Measurements from ENCODE around the gene NLGN2.

The NLGN2 gene

DNA sequence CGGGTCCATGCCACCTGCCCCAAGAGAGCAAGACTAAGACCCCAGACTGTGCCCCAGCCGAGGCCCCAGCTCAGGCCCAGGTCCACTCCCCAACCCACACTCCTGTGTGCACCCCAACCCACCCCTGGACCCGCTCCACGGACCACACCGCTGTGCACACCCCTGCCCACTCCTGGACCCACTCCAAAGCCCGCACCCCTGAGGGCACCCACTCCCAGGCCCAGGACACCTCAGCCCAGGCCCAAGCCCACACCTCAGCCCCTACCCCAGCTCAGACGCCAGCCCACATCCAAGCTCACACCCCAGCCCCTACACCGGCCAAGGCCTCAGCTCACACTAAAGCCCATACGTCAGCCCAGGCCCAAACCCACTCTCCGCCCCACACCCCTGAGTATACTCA, 22.1 kb downstream of the NLGN2 start:
- H3K4me3 ChIP-seq (ENCODE audit: low read depth, low read length) = no peak overlapping the region
- in situ Hi-C loops (cut with HindIII; ENCODE audit: low pct_ligation_motif_present, low sequenced_read_pairs) = no loop called here
- no peaks in the 10 kb centered on the region for H3K27me3 ChIP-seq (replicated peaks)
- H3K36me3 ChIP-seq (replicated peaks) = no peaks in the 10 kb centered on the region
- TF ChIP-seq, protein P1, sequence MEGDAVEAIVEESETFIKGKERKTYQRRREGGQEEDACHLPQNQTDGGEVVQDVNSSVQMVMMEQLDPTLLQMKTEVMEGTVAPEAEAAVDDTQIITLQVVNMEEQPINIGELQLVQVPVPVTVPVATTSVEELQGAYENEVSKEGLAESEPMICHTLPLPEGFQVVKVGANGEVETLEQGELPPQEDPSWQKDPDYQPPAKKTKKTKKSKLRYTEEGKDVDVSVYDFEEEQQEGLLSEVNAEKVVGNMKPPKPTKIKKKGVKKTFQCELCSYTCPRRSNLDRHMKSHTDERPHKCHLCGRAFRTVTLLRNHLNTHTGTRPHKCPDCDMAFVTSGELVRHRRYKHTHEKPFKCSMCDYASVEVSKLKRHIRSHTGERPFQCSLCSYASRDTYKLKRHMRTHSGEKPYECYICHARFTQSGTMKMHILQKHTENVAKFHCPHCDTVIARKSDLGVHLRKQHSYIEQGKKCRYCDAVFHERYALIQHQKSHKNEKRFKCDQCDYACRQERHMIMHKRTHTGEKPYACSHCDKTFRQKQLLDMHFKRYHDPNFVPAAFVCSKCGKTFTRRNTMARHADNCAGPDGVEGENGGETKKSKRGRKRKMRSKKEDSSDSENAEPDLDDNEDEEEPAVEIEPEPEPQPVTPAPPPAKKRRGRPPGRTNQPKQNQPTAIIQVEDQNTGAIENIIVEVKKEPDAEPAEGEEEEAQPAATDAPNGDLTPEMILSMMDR (IDR thresholded peaks at IDR 0.05; ENCODE audit: low read depth, low read length, missing control alignments) = no peak
- no peak overlapping the region for H3K27ac ChIP-seq
- no peak for DNase-seq

DNA sequence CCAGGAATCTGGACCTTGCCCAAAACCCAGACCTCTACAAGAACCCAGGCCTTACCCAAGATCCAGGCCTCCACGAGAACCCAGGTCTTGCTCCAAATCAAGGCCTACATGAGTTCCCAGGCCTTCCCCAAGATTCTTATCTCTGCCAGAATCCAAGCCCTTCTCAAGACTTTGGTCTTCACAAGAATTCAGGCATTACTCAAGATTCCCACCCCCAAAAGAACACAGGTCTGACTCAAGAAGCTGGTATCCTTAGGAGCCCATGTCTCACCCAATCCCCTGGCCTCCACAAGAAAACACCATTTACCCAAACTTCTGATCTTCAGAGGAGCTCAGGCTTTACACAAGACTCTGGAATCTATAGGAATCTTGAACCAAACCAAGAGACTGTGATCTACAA, 23.6 kb downstream of the NLGN2 start:
- Histone ChIP-seq H3K27ac (no peak overlapping the region), H3K36me3 (replicated peaks) (no peaks in the 10 kb centered on the region), H3K27me3 (replicated peaks) (no peaks in the 10 kb centered on the region), H3K4me3 (ENCODE audit: low read depth, low read length) (no peak overlapping the region)
- TF ChIP-seq, protein P1 (IDR thresholded peaks at IDR 0.05; ENCODE audit: low read depth, low read length, missing control alignments) = no peak
- in situ Hi-C loops (cut with HindIII; ENCODE audit: low pct_ligation_motif_present, low sequenced_read_pairs) = no loop called here
- DNase-seq = no peak

DNA sequence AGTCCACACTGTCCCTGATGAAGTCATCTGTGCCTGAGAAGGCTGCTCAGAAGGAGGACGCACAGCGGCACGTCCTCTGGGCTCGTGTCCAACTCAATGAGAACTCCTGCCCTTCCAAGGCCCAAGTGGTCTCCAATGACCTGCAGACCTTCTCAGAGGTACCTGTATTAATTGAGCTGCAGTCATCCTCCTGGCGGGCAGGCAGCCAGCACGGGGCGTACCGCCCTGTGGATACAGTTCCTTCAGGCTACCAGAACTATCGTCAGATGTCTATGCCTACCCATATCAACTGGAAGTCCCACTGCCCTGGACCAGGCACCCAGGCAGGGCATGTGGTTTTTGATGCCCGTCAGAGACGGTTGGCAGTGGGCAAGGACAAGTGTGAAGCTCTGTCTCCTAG, 24.7 kb downstream of the NLGN2 start:
- TF ChIP-seq, protein P1 (IDR thresholded peaks at IDR 0.05; ENCODE audit: low read depth, low read length, missing control alignments) = no peak
- Histone ChIP-seq H3K36me3 (replicated peaks) (no peaks in the 10 kb centered on the region), H3K27me3 (replicated peaks) (no peaks in the 10 kb centered on the region), H3K27ac (no peak overlapping the region), H3K4me3 (ENCODE audit: low read depth, low read length) (no peak overlapping the region)
- DNase-seq = no peak
- in situ Hi-C loops (cut with HindIII; ENCODE audit: low pct_ligation_motif_present, low sequenced_read_pairs) = no loop called here

DNA sequence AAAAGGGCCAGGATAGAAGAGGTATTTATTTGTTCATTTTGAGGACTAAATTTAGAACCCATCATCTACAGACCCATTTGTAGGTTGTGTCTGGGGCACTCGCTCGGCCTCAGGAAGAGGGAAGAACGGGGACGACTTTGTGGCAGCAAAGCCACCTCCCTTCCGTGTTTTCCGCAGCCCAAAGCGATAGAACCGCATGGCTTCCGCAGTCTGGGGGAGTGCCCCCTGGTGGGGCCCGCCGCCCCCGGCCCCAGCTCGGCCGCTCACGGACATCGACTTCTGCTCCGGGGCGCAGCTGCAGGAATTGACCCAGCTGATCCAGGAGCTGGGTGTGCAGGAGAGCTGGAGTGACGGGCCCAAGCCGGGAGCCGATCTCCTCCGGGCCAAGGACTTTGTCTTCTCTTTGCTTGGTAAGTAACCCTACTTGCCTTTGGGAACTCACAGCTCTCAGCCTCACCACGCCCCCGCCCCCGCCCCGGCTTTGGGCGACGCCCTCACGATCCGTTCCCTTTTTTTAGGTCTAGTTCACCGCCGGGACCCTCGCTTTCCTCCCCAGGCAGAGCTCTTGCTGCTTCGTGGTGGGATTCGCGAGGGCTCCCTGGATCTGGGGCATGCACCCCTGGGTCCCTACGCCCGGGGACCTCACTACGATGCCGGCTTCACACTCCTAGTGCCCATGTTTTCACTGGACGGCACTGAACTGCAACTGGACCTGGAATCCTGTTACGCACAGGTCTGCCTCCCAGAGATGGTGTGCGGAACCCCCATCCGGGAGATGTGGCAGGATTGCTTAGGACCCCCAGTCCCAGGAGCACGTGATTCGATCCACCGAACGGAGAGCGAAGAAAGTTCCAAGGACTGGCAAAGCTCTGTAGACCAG, 28.3 kb downstream of the NLGN2 start:
- in situ Hi-C loops (cut with HindIII; ENCODE audit: low pct_ligation_motif_present, low sequenced_read_pairs) = no loop called here
- TF ChIP-seq, protein P1 (IDR thresholded peaks at IDR 0.05; ENCODE audit: low read depth, low read length, missing control alignments) = peak; percentile 22
- peak overlapping the region; percentile 58 for H3K4me3 ChIP-seq (ENCODE audit: low read depth, low read length)
- H3K36me3 ChIP-seq (replicated peaks) = no peaks in the 10 kb centered on the region
- H3K27me3 ChIP-seq (replicated peaks) = peaks cover 23% of the 10 kb centered on the region
- no peak overlapping the region for H3K27ac ChIP-seq
- no peak for DNase-seq

DNA sequence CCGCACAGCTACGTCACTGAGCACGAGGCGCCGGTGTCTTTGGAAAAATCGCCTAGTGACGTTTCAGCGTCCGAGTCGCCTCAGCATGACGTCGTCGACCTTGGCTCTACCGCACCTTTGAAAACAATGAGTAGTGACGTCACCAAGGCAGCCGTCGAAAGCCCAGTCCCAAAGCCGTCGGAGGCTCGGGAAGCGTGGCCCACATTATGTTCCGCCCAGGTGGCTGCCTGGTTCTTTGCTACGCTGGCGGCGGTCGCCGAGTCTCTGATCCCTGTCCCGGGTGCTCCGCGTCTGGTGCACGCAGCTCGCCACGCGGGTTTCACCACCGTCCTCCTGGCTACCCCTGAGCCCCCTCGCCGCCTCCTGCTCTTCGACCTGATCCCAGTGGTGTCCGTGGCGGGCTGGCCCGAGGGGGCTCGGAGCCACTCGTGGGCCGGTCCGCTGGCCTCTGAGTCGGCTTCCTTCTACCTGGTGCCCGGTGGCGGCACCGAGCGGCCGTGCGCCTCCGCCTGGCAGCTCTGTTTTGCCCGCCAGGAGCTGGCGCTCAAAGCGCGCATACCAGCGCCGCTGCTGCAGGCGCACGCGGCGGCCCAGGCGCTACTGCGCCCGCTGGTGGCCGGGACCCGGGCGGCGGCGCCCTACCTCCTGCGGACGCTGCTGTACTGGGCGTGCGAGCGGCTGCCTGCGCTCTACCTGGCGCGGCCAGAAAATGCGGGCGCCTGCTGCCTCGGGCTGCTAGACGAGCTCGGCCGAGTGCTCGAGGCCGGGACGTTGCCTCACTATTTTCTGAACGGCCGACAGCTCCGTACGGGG, 29.1 kb downstream of the NLGN2 start:
- Histone ChIP-seq H3K36me3 (replicated peaks) (no peaks in the 10 kb centered on the region), H3K4me3 (ENCODE audit: low read depth, low read length) (peak overlapping the region; percentile 39), H3K27me3 (replicated peaks) (peaks cover 23% of the 10 kb centered on the region), H3K27ac (no peak overlapping the region)
- DNase-seq = no peak
- in situ Hi-C loops (cut with HindIII; ENCODE audit: low pct_ligation_motif_present, low sequenced_read_pairs) = no loop called here
- TF ChIP-seq, protein P1 (IDR thresholded peaks at IDR 0.05; ENCODE audit: low read depth, low read length, missing control alignments) = peak; percentile 44

All from brain microvascular endothelial cell (primary cell).